Upper lobe of right lung (tissue), 1 donor: Measurements from ENCODE around the gene C16orf54. TPM values are rescaled to one million over a fixed set of nuclear protein-coding genes. Genes with fewer than 3 reads are reported as not detected.
A peak's percentile ranks its signal among the peaks of the same experiment; 100 is the strongest.
"Not testable (repeated sequence)": the region's sequence is repeated elsewhere in the genome, so short reads cannot be mapped to it uniquely, and the experiment has no call there.

Experiments used
- ATAC-seq: fragments of 200-7000 bp; cut with Tn5 transposase; one replicate; pipeline ENCODE4 v1.9.1; 2020; ENCODE audit warnings: mild to moderate bottlenecking, moderate library complexity
- DNase-seq: peaks from one replicate; pipeline ENCODE4 v3.0.0-alpha.2; 2020
- H3K27ac ChIP-seq: fragments of 200-600 bp; one replicate; pipeline ENCODE4 v1.8.0; 2022
- H3K27me3 ChIP-seq: fragments of 200-600 bp; one replicate; pipeline ENCODE4 v1.8.0; 2022; ENCODE audit warnings: mild to moderate bottlenecking
- H3K36me3 ChIP-seq: fragments of 200-600 bp; one replicate; pipeline ENCODE4 v1.8.0; 2022
- H3K4me1 ChIP-seq: fragments of 200-600 bp; one replicate; pipeline ENCODE4 v1.8.0; 2022
- H3K4me3 ChIP-seq: fragments of 200-600 bp; one replicate; pipeline ENCODE4 v1.8.0; 2022; ENCODE audit warnings: mild to moderate bottlenecking
- H3K9me3 ChIP-seq: fragments of 200-600 bp; one replicate; pipeline ENCODE4 v1.8.0; 2022
- CTCF ChIP-seq: fragments of 200-600 bp; IDR thresholded peaks from one replicate; pipeline ENCODE4 v1.8.0; 2022; ENCODE audit warnings: antibody characterized with exemption
- intact Hi-C: fragments of 100-400 bp; cut with DNase I; formaldehyde crosslinking; loops from one replicate; pipeline ENCODE4 v1.11.0; 2022
- total RNA-seq: library from RNA; stranded (reverse); fragmentation: NEBNext Ultra II Directional; extraction: Animal tissue kit (Norgen Biotek cat#: 25700); gene quantifications from one replicate; pipeline ENCODE4 v1.2.1, GENCODE V29; 2021
- donor health status: DM: no; HTN: yes; CAD: no; lungs with severe emphysema.

The C16orf54 gene
- total RNA-seq, 1 donor from 2014 or later, result 7.3 TPM

DNA sequence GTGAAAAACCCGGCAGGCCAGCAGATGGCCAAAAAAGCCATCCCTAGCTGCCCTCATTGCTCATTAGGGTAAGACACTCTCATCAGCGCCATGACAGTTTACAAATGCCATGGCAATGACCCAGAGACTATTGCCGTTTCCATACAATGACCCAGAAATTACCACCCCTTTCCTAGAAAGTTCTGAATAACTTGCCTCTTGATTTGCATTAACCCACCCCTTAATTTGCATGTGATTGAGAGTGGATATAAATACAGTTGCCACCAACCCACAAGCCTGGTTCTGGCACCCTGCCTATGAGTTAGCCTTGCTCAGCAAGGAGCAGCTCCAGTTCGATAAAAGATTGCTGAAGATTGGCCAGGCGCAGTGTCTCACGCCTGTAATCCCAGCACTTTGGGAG is 16.1 kb upstream of the C16orf54 start:
- intact Hi-C loops, result no loop called here
- no peak for TF ChIP-seq CTCF

DNA sequence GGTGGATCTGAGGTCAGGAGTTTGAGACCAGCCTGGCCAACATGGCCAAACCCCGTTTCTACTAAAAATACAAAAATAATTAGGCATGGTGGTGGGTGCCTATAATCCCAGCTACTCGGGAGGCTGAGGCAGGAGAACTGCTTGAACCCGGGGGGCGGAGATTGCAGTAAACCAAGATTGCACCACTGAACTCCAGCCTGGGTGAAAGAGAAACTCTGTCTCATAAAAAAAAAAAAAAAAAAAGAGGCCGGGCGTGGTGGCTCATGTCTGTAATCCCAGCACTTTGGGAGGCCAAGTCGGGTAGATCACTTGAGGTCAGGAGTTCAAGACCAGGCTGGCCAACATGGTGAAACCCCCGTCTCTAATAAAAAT is 15.5 kb upstream of the C16orf54 start:
- H3K27ac ChIP-seq, ATAC-seq, DNase-seq, H3K9me3 ChIP-seq, intact Hi-C loops, H3K4me1 ChIP-seq, H3K36me3 ChIP-seq, H3K4me3 ChIP-seq, H3K27me3 ChIP-seq: not testable (repeated sequence)

More for the DNA sequence above, 16.1 kb upstream of the C16orf54 start:
- H3K4me3 ChIP-seq, result no peak overlapping the region
- H3K4me1 ChIP-seq, result no peaks in the 10 kb centered on the region
- no peaks in the 10 kb centered on the region for H3K27me3 ChIP-seq
- H3K36me3 ChIP-seq, result no peaks in the 10 kb centered on the region
- ATAC-seq, result no peak
- no peak for DNase-seq
- H3K9me3 ChIP-seq, result no peaks in the 10 kb centered on the region
- H3K27ac ChIP-seq, result no peak overlapping the region

DNA sequence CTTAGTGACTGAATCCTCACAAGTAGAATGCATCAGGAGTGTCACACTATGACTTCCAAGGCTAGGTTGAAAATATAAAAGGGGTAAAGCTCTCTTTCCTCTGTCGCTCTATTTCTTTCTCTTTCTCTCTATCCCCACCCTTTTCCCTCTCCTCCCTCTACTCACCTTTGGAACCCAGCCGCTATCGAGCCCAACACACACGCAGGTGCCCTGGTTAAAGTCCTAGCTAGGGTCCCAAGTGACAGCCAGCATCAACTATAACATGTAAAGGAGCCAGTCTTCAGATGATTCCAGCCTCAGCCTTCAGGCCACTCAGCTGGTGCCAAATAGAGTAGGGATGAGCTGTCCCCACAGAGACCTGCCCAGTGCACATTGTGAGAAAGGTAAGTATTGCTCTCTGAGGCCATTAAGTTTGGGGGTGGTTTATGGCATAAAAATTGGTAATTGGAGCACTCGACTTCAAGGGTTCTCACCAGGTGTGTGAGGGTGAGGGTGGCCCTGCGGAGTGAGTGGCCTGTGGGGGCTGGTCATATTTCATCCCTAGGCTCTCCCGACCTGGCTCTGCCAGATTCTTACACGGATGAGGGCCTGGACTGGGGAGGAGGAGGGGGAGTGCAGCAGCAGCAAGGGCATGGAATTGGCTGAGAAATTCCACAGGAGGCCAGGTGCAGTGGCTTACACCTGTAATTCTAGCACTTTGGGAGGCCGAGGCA is 14.9 kb upstream of the C16orf54 start:
- intact Hi-C loops, result no loop called here
- no peaks in the 10 kb centered on the region for H3K36me3 ChIP-seq
- H3K9me3 ChIP-seq, result no peaks in the 10 kb centered on the region
- H3K27ac ChIP-seq, result no peak overlapping the region
- DNase-seq, result no peak
- no peak overlapping the region for H3K4me3 ChIP-seq
- H3K4me1 ChIP-seq, result no peaks in the 10 kb centered on the region
- H3K27me3 ChIP-seq, result no peaks in the 10 kb centered on the region
- peak; percentile 42 for ATAC-seq
- TF ChIP-seq CTCF, result no peak

- H3K9me3 ChIP-seq, result no peaks in the 10 kb centered on the region
- no peaks in the 10 kb centered on the region for H3K36me3 ChIP-seq
- no peak overlapping the region for H3K4me3 ChIP-seq
- peak overlapping the region; percentile 17 for H3K27ac ChIP-seq
- no peak for TF ChIP-seq CTCF
- DNase-seq (no peak), ATAC-seq (no peak)
- H3K27me3 ChIP-seq, result no peaks in the 10 kb centered on the region
- intact Hi-C loops, result no loop called here
- H3K4me1 ChIP-seq, result no peaks in the 10 kb centered on the region
Observed at GRCh38 chr16:29757950-29758466, 12.2 kb upstream of the C16orf54 start.

DNA sequence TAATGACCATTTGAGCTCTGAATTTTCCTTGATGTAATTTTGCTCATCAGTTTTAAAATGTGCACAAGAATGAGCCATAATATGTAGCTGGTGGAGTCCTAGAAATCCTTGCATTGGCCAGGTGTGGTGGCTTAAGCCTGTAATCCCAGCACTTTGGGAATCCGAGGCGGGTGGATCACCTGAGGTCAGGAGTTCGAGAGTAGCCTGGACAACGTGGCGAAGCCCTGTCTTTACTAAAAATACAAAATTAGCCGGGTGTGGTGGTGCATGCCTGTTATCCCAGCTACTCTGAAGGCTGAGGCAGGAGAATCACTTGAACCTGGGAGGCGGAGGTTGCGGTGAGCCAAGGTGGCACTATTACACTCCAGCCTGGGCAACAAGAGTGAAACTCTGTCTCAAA is 11.3 kb upstream of the C16orf54 start:
- ATAC-seq, DNase-seq, H3K4me3 ChIP-seq, H3K4me1 ChIP-seq, intact Hi-C loops, H3K36me3 ChIP-seq, H3K27ac ChIP-seq, H3K27me3 ChIP-seq, H3K9me3 ChIP-seq: not testable (repeated sequence)

DNA sequence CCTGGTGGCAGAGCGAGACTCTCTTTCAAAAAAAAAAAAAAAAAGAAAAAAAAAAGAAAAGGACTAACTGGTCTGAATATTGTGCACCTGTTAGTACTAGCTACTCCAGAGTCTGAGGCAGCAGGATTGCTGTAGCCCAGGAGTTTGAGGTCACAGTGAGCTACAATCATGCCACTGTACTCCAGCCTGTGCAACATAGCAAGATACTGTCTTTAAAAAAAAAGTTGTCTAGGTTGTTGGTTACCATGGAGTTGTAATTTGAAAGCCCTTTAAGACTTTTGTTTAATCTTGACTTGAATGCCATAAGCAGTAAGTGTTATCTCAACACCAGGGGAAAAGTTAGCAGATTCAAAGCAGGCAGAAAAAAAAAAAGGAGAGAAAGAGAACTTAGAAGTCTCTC is 10.9 kb upstream of the C16orf54 start:
- H3K27me3 ChIP-seq, result no peaks in the 10 kb centered on the region
- no peak for DNase-seq
- intact Hi-C loops, result no loop called here
- peak; percentile 26 for ATAC-seq
- H3K9me3 ChIP-seq, result no peaks in the 10 kb centered on the region
- H3K36me3 ChIP-seq, result no peaks in the 10 kb centered on the region
- H3K27ac ChIP-seq, result no peak overlapping the region
- no peak overlapping the region for H3K4me3 ChIP-seq
- H3K4me1 ChIP-seq, result no peaks in the 10 kb centered on the region
- no peak for TF ChIP-seq CTCF

DNA sequence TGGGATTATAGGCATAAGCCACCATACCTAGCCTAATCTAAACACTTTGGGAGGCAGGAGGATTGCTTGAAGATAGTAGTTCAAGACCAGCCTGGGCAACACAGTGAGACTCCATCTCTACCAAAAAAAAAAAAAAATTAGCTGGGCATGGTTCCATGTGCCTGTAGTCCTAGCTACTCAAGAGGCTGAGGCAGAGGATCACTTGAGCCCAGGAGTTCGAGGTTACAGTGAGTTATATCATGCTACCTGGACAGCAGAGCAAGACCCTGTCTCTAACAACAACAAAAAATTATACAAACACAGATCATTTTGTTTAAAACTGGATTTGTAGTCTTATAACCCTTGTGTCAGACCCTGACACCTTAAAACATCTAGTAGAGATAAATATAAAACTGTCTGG is 7.7 kb upstream of the C16orf54 start:
- Histone ChIP-seq H3K4me1 (no peaks in the 10 kb centered on the region), H3K9me3 (no peaks in the 10 kb centered on the region), H3K27ac (no peak overlapping the region), H3K36me3 (no peaks in the 10 kb centered on the region), H3K27me3 (no peaks in the 10 kb centered on the region), H3K4me3 (no peak overlapping the region)
- no peak for TF ChIP-seq CTCF
- DNase-seq (no peak), ATAC-seq (no peak)
- intact Hi-C loops, result no loop called here

GRCh38 chr16:29748760-29749149 is 3.0 kb upstream of the C16orf54 start:
- H3K27me3 ChIP-seq, H3K4me1 ChIP-seq, H3K4me3 ChIP-seq, ATAC-seq, H3K36me3 ChIP-seq, DNase-seq, H3K9me3 ChIP-seq, H3K27ac ChIP-seq, intact Hi-C loops: not testable (repeated sequence)
